PC-3 (cell line): Measurements from ENCODE around the gene REEP3.

Source experiments
- CTCF ChIP-seq: fragments of 300-600 bp; sonication (generic); conservative IDR thresholded peaks from 2 replicates; pipeline ENCODE4 v1.5.1; 2017; ENCODE audit warnings: antibody characterized with exemption, low read depth, mild to moderate bottlenecking, low read length
- EZH2 ChIP-seq: fragments of 300-600 bp; sonication (generic); IDR thresholded peaks from one replicate; pipeline ENCODE4 v1.6.1; 2017; ENCODE audit warnings: antibody characterized with exemption, mild to moderate bottlenecking, low read length; ENCODE audit not compliant: unreplicated experiment
- EZH2phosphoT487 ChIP-seq: fragments of 300-600 bp; sonication (generic); IDR thresholded peaks from 2 replicates; pipeline ENCODE4 v1.6.1; 2018; ENCODE audit warnings: mild to moderate bottlenecking, antibody characterized with exemption, low read length, borderline replicate concordance

GRCh38 chr10:63588436-63589167, 67.4 kb downstream of the REEP3 start:
- no peak for TF ChIP-seq CTCF
- TF ChIP-seq EZH2, result no peak
- no peak for TF ChIP-seq EZH2phosphoT487
